ENCODE data around the gene RSPH1.

Gene RSPH1

DNA sequence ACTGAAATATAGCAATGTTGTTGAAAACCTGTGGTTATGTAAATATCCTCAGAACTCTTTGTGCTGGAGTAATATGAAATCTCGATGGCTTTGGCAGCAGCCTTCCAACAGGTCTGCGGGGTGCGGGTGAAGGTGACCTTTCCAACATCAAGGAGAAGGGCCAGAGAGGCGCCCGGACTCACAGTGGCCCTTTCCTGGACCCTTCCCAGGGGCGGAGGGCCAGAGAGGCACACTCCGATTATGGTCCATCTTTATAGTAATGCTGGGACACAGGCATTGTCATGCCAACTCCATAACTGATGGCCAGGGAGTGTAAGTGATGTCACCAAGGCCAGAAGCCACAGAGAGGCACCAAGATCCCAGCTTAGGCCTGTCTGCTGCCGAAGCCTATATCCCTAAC lies 35.7 kb upstream of the RSPH1 start:
- no peak for DNase-seq

GRCh38 chr21:42530167-42530518 lies 34.1 kb upstream of the RSPH1 start:
- no peak for DNase-seq

- DNase-seq: peak; percentile 42
Observed at GRCh38 chr21:42527489-42528158, 31.6 kb upstream of the RSPH1 start.

- DNase-seq: no peak
Observed at GRCh38 chr21:42527127-42527488, 31.1 kb upstream of the RSPH1 start.

- no peak for DNase-seq
Observed at GRCh38 chr21:42526379-42526727, 30.3 kb upstream of the RSPH1 start.

DNA sequence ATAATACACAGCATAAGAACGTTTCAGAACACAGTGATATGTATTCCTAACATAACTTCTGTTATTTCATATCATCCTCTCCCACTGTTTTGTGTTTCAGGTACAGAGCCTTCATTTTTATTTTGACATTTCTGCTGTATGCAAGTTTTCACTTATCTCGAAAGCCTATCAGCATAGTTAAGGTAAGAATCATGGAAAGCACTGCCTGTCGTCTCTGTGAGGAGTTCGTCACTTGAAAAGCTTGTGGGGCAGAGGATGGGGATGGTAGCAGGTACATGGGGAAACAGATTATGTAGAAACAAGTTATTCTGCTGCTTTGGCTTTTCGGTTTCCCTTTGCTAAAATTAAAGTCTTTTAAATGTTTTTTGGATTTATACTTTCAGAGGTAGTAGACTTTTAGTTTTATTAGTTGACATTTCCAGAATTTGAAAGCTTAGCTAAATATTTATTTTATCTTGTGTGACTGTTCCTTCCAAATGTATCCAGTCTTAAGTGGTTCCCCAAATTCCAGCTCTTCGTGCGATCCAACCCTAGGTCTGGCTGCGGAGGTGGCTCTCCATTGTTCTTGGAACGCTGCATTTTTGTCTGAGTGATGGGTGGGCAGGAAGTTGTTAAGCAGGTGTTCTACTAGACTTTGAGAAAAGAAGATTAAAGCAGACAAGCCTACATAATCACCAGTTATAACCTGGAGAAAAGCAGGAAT lies 29.8 kb upstream of the RSPH1 start:
- no peak for DNase-seq

DNA sequence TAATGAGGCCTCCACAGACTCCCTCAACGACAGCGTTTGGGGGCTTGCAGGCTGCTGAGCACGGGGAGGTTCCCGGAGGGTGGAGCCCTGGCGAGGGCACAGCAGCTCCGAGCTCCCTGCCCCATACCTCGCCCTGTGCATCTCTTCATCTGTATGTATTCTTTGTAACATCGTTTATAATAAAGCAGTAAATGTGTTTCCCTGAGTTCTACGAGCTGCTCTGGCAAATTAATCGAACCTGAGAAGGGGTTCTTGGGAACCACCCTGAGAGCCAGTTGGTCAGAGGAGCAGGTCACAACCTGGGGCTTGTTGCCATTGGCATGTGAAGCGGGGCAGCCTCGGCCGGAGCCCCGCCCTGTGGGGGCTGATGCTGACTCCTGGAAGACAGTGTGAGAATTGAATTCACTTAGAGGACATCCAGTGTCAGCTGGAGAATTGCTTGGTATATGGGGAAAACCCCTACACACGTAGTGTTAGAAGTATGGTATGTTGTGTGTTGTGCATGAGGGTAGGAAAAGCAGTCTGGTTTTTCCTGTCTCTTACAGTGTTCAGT lies 29.1 kb upstream of the RSPH1 start:
- DNase-seq: no peak

- DNase-seq: no peak
Observed at GRCh38 chr21:42524341-42525028, 28.5 kb upstream of the RSPH1 start.

DNA sequence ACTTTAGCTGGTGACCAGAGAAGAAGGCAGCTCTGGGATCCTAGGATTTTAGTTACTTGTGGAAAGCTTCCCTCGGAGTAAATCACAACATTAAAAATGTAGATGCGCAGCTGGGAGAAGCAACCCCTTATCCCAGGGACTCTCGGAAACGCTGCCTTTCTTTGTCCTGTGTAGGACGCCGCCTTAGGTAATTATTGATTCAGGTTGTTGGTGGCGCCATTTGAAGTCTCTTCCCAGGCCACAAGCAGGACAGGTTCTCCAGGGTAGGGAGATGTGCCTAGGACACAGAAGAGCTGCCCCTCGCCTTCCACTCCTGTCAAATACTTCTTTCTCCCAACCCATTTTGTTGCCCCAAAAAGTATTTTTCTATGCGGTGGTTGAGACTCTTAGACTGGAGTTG lies 27.9 kb upstream of the RSPH1 start:
- DNase-seq: no peak

- DNase-seq: no peak
Observed at GRCh38 chr21:42523211-42523610, 27.2 kb upstream of the RSPH1 start.

DNA sequence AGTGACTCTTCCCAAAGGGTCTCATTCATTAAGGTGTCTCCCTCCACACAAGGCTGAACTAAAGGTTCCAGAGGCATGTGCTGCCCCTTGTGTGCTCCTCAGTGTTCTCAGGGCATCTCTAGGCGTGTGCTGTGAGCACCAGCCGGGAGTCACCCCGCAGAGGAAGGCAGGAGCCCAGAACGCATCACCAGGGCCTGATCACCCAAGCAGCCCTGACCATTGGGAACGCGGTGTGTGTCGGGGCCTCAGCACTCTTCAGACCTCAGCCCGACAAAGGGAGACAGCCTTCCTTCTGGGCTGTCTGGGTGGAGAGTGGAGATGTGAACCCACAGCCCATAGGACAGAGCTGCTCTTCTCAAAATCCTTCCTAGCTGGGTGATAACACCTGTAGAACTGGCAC lies 26.7 kb upstream of the RSPH1 start:
- no peak for DNase-seq

GRCh38 chr21:42522271-42522670 lies 26.2 kb upstream of the RSPH1 start:
- no peak for DNase-seq

DNA sequence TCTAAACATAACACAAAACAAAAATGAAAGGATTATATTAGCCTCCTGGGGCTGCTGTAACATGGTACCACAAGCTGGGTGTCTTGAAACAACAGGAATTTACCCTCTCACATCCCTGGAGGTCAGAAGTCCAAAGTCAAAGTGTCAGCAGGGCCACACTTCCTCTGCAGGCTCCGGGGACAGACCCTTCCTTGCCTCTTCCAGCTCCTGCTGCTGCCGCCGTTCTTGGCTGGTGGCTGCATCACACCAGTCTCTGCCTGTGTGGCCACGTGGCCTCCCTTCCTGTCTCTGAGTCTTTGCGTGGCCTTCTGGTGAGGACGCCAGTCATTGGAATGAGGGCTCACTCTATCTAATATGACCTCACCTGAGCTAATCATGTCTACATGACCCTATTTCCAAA lies 25.8 kb upstream of the RSPH1 start:
- no peak for DNase-seq

DNA sequence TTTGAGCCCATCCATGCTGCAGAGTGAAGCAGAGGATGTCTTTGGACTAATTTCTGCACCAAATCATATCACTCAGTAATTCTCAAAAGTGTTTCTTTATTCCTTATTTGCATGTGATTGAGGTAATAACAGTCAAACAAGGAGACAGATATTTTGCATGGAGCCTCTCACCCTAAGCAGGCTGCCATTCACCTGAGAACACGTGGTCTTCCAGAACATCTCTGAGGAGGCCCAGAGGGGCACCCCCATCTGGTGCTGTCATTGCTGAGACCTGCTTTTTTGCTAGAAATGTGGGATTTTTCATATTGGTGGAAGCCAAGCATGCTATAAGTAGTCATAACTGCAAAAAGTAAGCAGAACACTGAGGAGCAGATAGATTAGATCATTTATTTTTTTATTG lies 25.4 kb upstream of the RSPH1 start:
- DNase-seq: no peak

GRCh38 chr21:42520628-42521253 lies 24.7 kb upstream of the RSPH1 start:
- no peak for DNase-seq

GRCh38 chr21:42518626-42519025 lies 22.6 kb upstream of the RSPH1 start:
- no peak for DNase-seq

DNA sequence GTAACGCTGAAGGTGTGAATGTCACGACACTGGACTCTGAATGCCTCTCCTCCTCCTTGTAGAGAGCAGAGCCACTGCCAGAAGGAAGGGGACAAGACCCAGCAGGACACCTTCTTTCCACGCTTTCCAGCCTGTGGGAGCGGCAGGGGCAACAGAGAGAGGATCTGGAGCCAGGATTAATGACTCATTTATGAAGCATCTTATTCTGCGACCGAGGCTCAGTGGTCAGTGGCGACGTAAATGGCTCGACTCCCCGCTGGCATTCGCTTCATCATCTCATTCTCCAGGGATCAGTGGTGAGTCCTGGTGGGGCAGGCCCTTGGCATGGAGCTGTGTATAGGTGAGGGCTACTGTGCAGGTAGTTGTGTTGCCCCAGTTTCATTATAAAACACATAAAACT lies 22.2 kb upstream of the RSPH1 start:
- no peak for DNase-seq

- DNase-seq: no peak
Observed at GRCh38 chr21:42515708-42516502, 19.9 kb upstream of the RSPH1 start.

GRCh38 chr21:42514883-42515228 lies 18.8 kb upstream of the RSPH1 start:
- no peak for DNase-seq

GRCh38 chr21:42513985-42514882 lies 18.2 kb upstream of the RSPH1 start:
- peak; percentile 48 for DNase-seq

DNA sequence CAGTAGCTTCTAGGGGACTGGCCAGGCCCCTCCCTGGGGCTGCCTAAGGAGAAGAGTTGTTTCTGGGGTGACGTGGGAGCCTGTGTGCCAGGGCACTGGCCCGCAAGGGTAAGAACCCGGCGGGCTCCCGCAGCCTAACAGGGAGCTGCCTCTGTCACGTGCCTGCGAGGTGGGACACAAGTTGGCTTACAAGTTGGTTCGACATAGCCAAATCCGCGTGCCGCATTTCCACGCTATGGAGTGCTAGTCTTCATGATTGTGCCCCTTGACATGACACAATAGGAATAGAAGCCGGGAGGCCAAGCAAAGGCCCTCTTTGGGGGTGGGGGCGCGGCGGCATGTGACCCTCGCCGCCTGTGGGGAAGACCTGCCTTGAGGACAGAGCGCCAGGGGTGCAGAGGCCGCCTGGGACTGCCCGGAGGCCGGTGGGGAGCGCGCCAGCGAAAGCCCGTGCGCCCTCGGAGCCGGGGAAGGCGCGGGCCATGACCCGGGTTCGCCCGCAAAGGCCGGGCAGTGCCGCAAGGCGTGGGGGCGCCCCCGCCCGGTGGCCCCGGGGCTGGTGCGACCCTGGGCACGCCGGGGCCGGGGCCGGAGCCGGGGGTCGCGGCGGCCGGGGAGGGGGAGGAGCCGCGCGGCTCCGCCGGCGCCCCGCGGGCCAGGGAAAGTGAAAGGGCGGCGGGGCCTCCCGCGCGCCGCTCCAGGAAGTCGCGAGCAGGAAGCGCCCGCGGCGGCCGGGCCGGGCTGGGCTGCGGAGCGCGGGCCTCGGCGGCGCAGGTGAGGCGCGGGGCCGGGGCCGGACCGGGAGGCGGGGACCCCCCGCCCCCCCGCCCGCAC lies 17.3 kb upstream of the RSPH1 start, which contains the start of gene SLC37A1:
Gene SLC37A1 (plus strand): TSS at position 702 of the 834 bp plus-strand sequence. CDS start 4,603 bp downstream, outside the sequence.
- peak; percentile 28 for DNase-seq
